NCI-H1105 (cell line): Measurements from ENCODE around the gene CEP170.
"Not testable (repeated sequence)": the region's sequence is repeated elsewhere in the genome, so short reads cannot be mapped to it uniquely, and the experiment has no call there.

Experiments
- DNase-seq: peaks from one replicate; lab custom pipeline; 2025; lab: John Stamatoyannopoulos, UW

Gene CEP170

GRCh38 chr1:243233908-243234307 lies 21.2 kb downstream of the CEP170 start:
- no peak for DNase-seq

GRCh38 chr1:243230914-243231313 lies 24.2 kb downstream of the CEP170 start:
- no peak for DNase-seq

DNA sequence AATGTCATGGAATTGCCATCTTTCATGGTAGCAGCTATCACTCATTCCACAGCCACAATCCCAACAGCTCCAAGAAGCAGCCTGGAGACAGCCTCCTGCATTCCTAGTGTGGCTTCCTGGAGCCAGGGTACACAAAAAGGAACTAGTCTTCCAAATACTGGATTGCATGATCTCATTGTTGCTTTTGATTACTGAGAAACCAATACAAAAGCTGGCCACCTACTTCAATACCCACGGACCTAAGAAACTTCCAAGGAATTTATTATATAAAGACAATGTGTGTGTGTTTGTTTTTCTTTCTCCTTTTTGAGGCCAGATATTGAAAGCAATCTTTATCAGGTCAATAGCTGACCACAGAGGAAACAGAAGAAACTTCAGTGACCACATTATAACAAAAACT lies 25.6 kb downstream of the CEP170 start:
- no peak for DNase-seq

GRCh38 chr1:243227622-243228021 lies 27.5 kb downstream of the CEP170 start:
- DNase-seq = no peak

- DNase-seq = no peak
Observed at GRCh38 chr1:243218059-243218458, 37.0 kb downstream of the CEP170 start.

GRCh38 chr1:243217349-243217748 lies 37.7 kb downstream of the CEP170 start:
- no peak for DNase-seq

- DNase-seq = no peak
Observed at GRCh38 chr1:243216741-243217140, 38.3 kb downstream of the CEP170 start.

DNA sequence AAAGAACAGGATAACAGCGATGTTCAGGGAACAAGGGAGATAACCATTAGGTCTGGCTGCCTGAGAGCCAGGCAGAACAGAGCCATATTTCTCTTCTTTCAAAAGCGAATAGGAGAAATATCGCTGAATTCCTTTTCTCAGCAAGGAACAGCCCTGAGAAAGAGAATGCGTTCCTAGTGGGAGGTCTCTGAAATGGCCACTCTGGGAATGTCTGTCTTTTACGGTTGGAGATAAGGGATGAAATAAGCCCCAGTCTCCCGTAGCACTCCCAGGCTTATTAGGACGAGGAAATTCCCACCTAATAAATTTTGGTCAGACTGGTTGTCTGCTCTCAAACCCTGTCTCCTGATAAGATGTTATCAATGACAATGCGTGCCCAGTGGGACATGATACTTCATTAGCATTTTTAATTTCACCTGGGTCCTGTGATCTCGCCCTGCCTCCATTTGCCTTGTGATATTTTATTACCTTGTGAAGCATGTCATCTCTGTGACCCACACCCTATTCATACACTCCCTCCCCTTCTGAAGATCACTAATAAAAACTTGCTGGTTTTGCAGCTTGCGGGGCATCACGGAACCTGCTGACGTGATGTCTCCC lies 39.7 kb downstream of the CEP170 start:
- DNase-seq = not testable (repeated sequence)

DNA sequence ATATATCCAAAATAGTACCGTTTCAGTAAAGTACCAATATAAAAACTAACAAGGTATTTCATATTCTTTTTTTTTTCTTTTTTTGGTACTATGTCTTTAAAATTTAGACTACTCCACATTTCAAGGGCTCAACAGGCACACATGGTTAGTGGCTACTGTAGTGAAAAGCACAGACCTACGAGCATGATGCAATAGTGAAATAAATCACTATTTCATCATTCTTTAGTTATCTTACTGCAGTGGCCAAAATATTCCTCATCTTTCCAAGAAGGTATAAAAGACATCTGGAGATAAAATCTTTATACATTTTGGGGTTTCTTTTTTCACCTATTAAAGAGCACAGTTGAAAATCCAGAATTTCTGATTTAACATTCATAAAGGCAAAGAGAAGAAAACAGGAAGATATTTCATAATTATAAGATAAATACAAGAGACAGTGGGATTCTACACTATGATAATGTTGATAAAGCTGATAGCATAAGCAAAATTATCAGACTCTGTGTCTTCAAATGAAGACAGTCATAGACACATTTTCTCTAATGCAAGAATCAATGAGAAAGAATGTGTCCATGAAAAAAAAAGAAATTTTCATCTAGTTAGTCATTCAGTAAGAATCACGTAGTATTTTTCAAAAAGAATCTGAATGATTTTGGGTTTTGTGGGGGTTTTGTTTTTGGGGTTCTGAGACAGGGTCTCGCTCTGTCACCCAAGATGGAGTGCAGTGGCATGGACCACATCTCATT lies 41.9 kb downstream of the CEP170 start:
- no peak for DNase-seq

DNA sequence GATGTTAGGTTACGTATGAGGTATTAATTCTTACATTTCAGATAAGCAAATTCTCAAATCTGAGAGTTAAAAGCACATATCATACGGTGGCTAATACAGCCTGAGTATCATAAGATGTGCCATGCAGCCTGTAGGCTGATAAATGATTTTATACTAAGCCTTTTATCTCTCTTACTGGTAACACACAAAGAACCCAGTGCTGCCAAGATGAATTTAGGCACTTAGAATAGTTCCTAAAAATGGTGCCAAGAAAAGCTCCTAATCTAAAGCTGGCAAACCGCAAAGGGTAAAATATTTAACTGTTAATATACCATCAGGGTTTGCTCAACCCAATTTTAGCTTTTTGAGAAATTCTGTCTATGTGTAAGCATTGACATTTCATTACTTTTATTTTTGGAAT lies 43.1 kb downstream of the CEP170 start:
- not testable (repeated sequence) for DNase-seq

GRCh38 chr1:243205026-243205501 lies 50.0 kb downstream of the CEP170 start:
- DNase-seq = not testable (repeated sequence)

- DNase-seq = not testable (repeated sequence)
Observed at GRCh38 chr1:243204336-243204735, 50.7 kb downstream of the CEP170 start.

- DNase-seq = not testable (repeated sequence)
Observed at GRCh38 chr1:243203196-243203595, 51.9 kb downstream of the CEP170 start.

GRCh38 chr1:243201316-243201715 lies 53.8 kb downstream of the CEP170 start:
- not testable (repeated sequence) for DNase-seq

GRCh38 chr1:243197524-243197923 lies 57.6 kb downstream of the CEP170 start:
- not testable (repeated sequence) for DNase-seq

GRCh38 chr1:243193330-243193729 lies 61.8 kb downstream of the CEP170 start:
- not testable (repeated sequence) for DNase-seq

DNA sequence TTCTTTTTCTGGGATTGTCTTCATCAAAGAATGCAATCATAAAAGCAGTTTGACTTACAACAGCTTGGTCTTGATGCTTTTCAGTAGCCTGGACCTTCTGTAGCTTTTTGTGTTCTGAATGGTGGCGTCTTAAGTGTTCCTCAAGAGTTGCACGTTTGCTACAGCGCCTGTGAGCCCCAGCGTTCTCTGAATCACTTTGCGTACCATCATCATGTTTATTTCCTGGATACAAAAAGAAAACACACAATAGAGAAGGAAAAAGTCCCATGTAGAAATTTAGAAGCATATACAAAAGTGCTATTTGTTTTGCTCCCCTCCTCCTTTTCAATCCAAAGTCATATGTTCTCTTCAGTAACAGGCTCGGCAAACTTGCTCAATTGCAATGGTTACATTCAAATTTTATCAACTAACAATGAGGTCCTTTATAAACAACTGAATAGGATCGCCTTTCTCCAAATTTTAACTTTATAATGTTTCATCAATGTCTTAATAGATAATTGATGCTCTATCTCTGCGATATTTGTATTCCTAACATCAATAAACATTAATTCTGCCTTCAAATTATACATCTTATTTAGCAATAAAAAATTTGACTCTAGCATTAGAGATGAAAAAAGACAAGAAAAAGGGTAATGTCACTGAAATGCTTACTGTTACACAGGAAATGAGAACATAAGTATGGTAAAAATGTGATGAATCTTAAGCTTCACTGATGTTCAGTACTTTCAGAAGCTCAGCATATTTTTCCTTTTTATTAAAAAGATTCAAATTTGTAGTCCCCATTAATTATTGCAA lies 68.7 kb downstream of the CEP170 start:
- not testable (repeated sequence) for DNase-seq

- not testable (repeated sequence) for DNase-seq
Observed at GRCh38 chr1:243184787-243185186, 70.3 kb downstream of the CEP170 start.

- not testable (repeated sequence) for DNase-seq
Observed at GRCh38 chr1:243183661-243184060, 71.4 kb downstream of the CEP170 start.

- DNase-seq = not testable (repeated sequence)
Observed at GRCh38 chr1:243183176-243183575, 71.9 kb downstream of the CEP170 start.

DNA sequence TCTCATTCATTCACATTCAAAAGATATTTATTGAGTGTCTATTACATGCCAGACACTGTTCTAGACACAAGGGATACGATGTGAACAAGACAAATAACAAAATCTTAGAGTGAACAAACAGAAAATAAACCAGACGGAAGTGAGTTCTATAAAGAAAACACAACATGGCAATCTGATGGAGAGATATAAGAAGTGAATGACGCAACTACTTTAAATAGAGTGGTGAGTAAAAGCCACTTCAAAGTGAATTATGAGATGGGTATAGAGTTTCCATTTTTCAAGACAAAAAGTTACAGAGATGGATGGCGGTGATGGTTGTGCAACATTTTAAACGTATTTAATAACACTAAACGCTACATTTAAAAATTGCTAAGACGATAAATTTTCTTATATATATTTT lies 75.4 kb downstream of the CEP170 start:
- DNase-seq = no peak

GRCh38 chr1:243177792-243178191 lies 77.3 kb downstream of the CEP170 start:
- not testable (repeated sequence) for DNase-seq
